Measurements from ENCODE around the gene SEC11A. TPM values are rescaled to one million over a fixed set of nuclear protein-coding genes. Genes with fewer than 3 reads are reported as not detected.
A peak's percentile ranks its signal among the peaks of the same experiment; 100 is the strongest.
"Not testable (repeated sequence)": the region's sequence is repeated elsewhere in the genome, so short reads cannot be mapped to it uniquely, and the experiment has no call there.

SEC11A gene
- total RNA-seq, result 10 to 100 TPM; 53.1 to 67.7 TPM
- total RNA-seq, result 54.2 to 82.7 reads per million in 2 donors

- Mint-ChIP-seq H3K27ac (peak within 1 kb of the TSS; percentile 99), H3K4me3 (peak within 1 kb of the TSS; percentile 100), H3K36me3 (ENCODE audit: low read depth) (peaks cover 4% of the 10 kb centered on the region), H3K27me3 (no peaks in the 10 kb centered on the region), H3K4me1 (peaks cover 25% of the 10 kb centered on the region)
- ATAC-seq (peak; percentile 98), DNase-seq (peak; percentile 82 to 86 (median 83))
- no peaks in the 10 kb centered on the region for H3K9me3 ChIP-seq (ENCODE audit: control insufficient read depth, low read length, poor library complexity, severe bottlenecking)
Observed at GRCh38 chr15:84716036-84716732, at the start of gene SEC11A. Gene SEC11A, minus strand, starts transcription at chr15:84716139. Its CDS starts 64 bp downstream, at chr15:84716075.

GRCh38 chr15:84765675-84766074, 49.7 kb upstream of the SEC11A start:
- DNase-seq (no peak), ATAC-seq (no peak)
- no peaks in the 10 kb centered on the region for H3K9me3 ChIP-seq (ENCODE audit: control insufficient read depth, low read length, poor library complexity, severe bottlenecking)
- Mint-ChIP-seq H3K36me3 (ENCODE audit: low read depth) (peaks cover 19% of the 10 kb centered on the region), H3K27me3 (no peaks in the 10 kb centered on the region), H3K27ac (peak overlapping the region; percentile 81), H3K4me3 (no peak overlapping the region), H3K4me1 (peaks cover 39% of the 10 kb centered on the region)

- Mint-ChIP-seq H3K4me1 (peaks cover 33% of the 10 kb centered on the region), H3K4me3 (no peak overlapping the region), H3K36me3 (ENCODE audit: low read depth) (peaks cover 16% of the 10 kb centered on the region), H3K27ac (peak overlapping the region; percentile 57), H3K27me3 (no peaks in the 10 kb centered on the region)
- DNase-seq, result no peak
- ATAC-seq, result no peak
- no peaks in the 10 kb centered on the region for H3K9me3 ChIP-seq (ENCODE audit: control insufficient read depth, low read length, poor library complexity, severe bottlenecking)
Observed at GRCh38 chr15:84764989-84765388, 49.0 kb upstream of the SEC11A start.

GRCh38 chr15:84764585-84764984, 48.6 kb upstream of the SEC11A start:
- H3K4me3 Mint-ChIP-seq, result no peak overlapping the region
- no peak for DNase-seq
- no peaks in the 10 kb centered on the region for H3K27me3 Mint-ChIP-seq
- peaks cover 29% of the 10 kb centered on the region for H3K4me1 Mint-ChIP-seq
- ATAC-seq, result no peak
- peak overlapping the region; percentile 57 for H3K27ac Mint-ChIP-seq
- no peaks in the 10 kb centered on the region for H3K9me3 ChIP-seq (ENCODE audit: control insufficient read depth, low read length, poor library complexity, severe bottlenecking)
- H3K36me3 Mint-ChIP-seq (ENCODE audit: low read depth), result peaks cover 14% of the 10 kb centered on the region

GRCh38 chr15:84762840-84763572, 47.1 kb upstream of the SEC11A start:
- Mint-ChIP-seq H3K27ac (no peak overlapping the region), H3K27me3 (no peaks in the 10 kb centered on the region), H3K4me1 (peaks cover 22% of the 10 kb centered on the region), H3K36me3 (ENCODE audit: low read depth) (peaks cover 6% of the 10 kb centered on the region), H3K4me3 (no peak overlapping the region)
- no peaks in the 10 kb centered on the region for H3K9me3 ChIP-seq (ENCODE audit: control insufficient read depth, low read length, poor library complexity, severe bottlenecking)
- DNase-seq (no peak), ATAC-seq (no peak)

- DNase-seq, result no peak
- Mint-ChIP-seq H3K27me3 (no peaks in the 10 kb centered on the region), H3K4me3 (no peak overlapping the region), H3K4me1 (peaks cover 22% of the 10 kb centered on the region), H3K36me3 (ENCODE audit: low read depth) (peaks cover 6% of the 10 kb centered on the region), H3K27ac (no peak overlapping the region)
- no peaks in the 10 kb centered on the region for H3K9me3 ChIP-seq (ENCODE audit: control insufficient read depth, low read length, poor library complexity, severe bottlenecking)
- ATAC-seq, result peak; percentile 67
Observed at GRCh38 chr15:84761607-84762131, 45.7 kb upstream of the SEC11A start.

GRCh38 chr15:84760219-84760618, 44.3 kb upstream of the SEC11A start:
- Mint-ChIP-seq H3K4me1 (peaks cover 24% of the 10 kb centered on the region), H3K36me3 (ENCODE audit: low read depth) (no peaks in the 10 kb centered on the region), H3K27me3 (no peaks in the 10 kb centered on the region), H3K4me3 (no peak overlapping the region), H3K27ac (no peak overlapping the region)
- no peaks in the 10 kb centered on the region for H3K9me3 ChIP-seq (ENCODE audit: control insufficient read depth, low read length, poor library complexity, severe bottlenecking)
- DNase-seq, result no peak
- no peak for ATAC-seq

- Mint-ChIP-seq H3K36me3 (ENCODE audit: low read depth) (no peaks in the 10 kb centered on the region), H3K27ac (no peak overlapping the region), H3K4me3 (no peak overlapping the region), H3K27me3 (no peaks in the 10 kb centered on the region), H3K4me1 (peaks cover 21% of the 10 kb centered on the region)
- H3K9me3 ChIP-seq (ENCODE audit: control insufficient read depth, low read length, poor library complexity, severe bottlenecking), result no peaks in the 10 kb centered on the region
- ATAC-seq (no peak), DNase-seq (no peak)
Observed at GRCh38 chr15:84759018-84759417, 43.1 kb upstream of the SEC11A start.

- Mint-ChIP-seq H3K27me3 (no peaks in the 10 kb centered on the region), H3K27ac (peak overlapping the region; percentile 27), H3K36me3 (ENCODE audit: low read depth) (no peaks in the 10 kb centered on the region), H3K4me1 (peaks cover 30% of the 10 kb centered on the region), H3K4me3 (no peak overlapping the region)
- no peaks in the 10 kb centered on the region for H3K9me3 ChIP-seq (ENCODE audit: control insufficient read depth, low read length, poor library complexity, severe bottlenecking)
- ATAC-seq, result no peak
- DNase-seq, result no peak
Observed at GRCh38 chr15:84755736-84756527, 40.0 kb upstream of the SEC11A start.

GRCh38 chr15:84754889-84755288, 39.0 kb upstream of the SEC11A start:
- not testable (repeated sequence) for H3K9me3 ChIP-seq (ENCODE audit: control insufficient read depth, low read length, poor library complexity, severe bottlenecking); H3K4me3 Mint-ChIP-seq; H3K27me3 Mint-ChIP-seq; H3K27ac Mint-ChIP-seq; H3K36me3 Mint-ChIP-seq (ENCODE audit: low read depth); DNase-seq; ATAC-seq
- peaks cover 39% of the 10 kb centered on the region for H3K4me1 Mint-ChIP-seq

GRCh38 chr15:84752700-84753099, 36.8 kb upstream of the SEC11A start:
- Mint-ChIP-seq H3K36me3 (ENCODE audit: low read depth) (peaks cover 1% of the 10 kb centered on the region), H3K27ac (peak overlapping the region; percentile 61), H3K27me3 (no peaks in the 10 kb centered on the region), H3K4me1 (peaks cover 49% of the 10 kb centered on the region), H3K4me3 (no peak overlapping the region)
- ATAC-seq (no peak), DNase-seq (no peak)
- no peaks in the 10 kb centered on the region for H3K9me3 ChIP-seq (ENCODE audit: control insufficient read depth, low read length, poor library complexity, severe bottlenecking)

- DNase-seq (no peak), ATAC-seq (no peak)
- peak overlapping the region; percentile 61 for H3K27ac Mint-ChIP-seq
- H3K36me3 Mint-ChIP-seq (ENCODE audit: low read depth), result peaks cover 2% of the 10 kb centered on the region
- no peaks in the 10 kb centered on the region for H3K9me3 ChIP-seq (ENCODE audit: control insufficient read depth, low read length, poor library complexity, severe bottlenecking)
- H3K27me3 Mint-ChIP-seq, result no peaks in the 10 kb centered on the region
- peaks cover 54% of the 10 kb centered on the region for H3K4me1 Mint-ChIP-seq
- H3K4me3 Mint-ChIP-seq, result peak overlapping the region; percentile 7
Observed at GRCh38 chr15:84752195-84752594, 36.3 kb upstream of the SEC11A start.

GRCh38 chr15:84751721-84752120, 35.8 kb upstream of the SEC11A start:
- H3K36me3 Mint-ChIP-seq (ENCODE audit: low read depth); ATAC-seq; H3K4me3 Mint-ChIP-seq; DNase-seq; H3K9me3 ChIP-seq (ENCODE audit: control insufficient read depth, low read length, poor library complexity, severe bottlenecking); H3K27me3 Mint-ChIP-seq: not testable (repeated sequence)
- peaks cover 55% of the 10 kb centered on the region for H3K4me1 Mint-ChIP-seq
- H3K27ac Mint-ChIP-seq, result peak overlapping the region; percentile 61
